ENCODE measurements around the gene INPP4B.

Gene INPP4B

DNA sequence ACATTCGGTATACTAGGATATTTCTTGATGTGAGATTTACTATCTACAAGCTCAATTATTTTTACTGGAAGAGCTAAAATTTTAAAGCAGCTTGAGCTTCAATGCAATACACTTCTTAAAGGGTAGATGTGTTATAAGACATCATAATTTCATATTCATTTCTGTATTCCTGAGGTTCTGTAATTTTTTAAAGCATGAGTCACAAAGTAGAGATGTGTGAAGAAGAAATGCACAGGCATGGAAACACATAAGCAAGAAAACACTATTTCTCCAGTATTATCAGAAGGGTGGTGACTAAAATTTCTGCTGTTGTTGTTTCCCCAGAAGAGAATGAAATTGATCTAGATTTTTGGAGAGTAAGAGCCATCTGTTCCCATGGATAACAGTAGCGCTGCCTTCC is 72.6 kb downstream of the INPP4B start:
- Histone ChIP-seq H3K4me3 (ENCODE audit: low read length) (no peak overlapping the region), H3K4me1 (ENCODE audit: control insufficient read depth, insufficient read depth, low read length) (no peaks in the 10 kb centered on the region), H3K27me3 (ENCODE audit: control insufficient read depth, insufficient read depth, low read length) (no peaks in the 10 kb centered on the region), H3K27ac (ENCODE audit: low read depth, low read length) (no peak overlapping the region), H3K36me3 (ENCODE audit: control insufficient read depth, insufficient read depth, low read length) (no peaks in the 10 kb centered on the region), H3K9ac (ENCODE audit: low read length) (no peak overlapping the region)

GRCh38 chr4:142762280-142762679 is 83.8 kb downstream of the INPP4B start:
- no peaks in the 10 kb centered on the region for H3K4me1 ChIP-seq (ENCODE audit: control insufficient read depth, insufficient read depth, low read length)
- no peaks in the 10 kb centered on the region for H3K36me3 ChIP-seq (ENCODE audit: control insufficient read depth, insufficient read depth, low read length)
- H3K27ac ChIP-seq (ENCODE audit: low read depth, low read length), result no peak overlapping the region
- no peak overlapping the region for H3K9ac ChIP-seq (ENCODE audit: low read length)
- H3K27me3 ChIP-seq (ENCODE audit: control insufficient read depth, insufficient read depth, low read length), result no peaks in the 10 kb centered on the region
- H3K4me3 ChIP-seq (ENCODE audit: low read length), result no peak overlapping the region

- no peak overlapping the region for H3K27ac ChIP-seq (ENCODE audit: low read depth, low read length)
- H3K4me3 ChIP-seq (ENCODE audit: low read length), result no peak overlapping the region
- no peak overlapping the region for H3K9ac ChIP-seq (ENCODE audit: low read length)
- H3K4me1 ChIP-seq (ENCODE audit: control insufficient read depth, insufficient read depth, low read length), result no peaks in the 10 kb centered on the region
- H3K36me3 ChIP-seq (ENCODE audit: control insufficient read depth, insufficient read depth, low read length), result no peaks in the 10 kb centered on the region
- no peaks in the 10 kb centered on the region for H3K27me3 ChIP-seq (ENCODE audit: control insufficient read depth, insufficient read depth, low read length)
Observed at GRCh38 chr4:142752202-142752786, 93.8 kb downstream of the INPP4B start.

DNA sequence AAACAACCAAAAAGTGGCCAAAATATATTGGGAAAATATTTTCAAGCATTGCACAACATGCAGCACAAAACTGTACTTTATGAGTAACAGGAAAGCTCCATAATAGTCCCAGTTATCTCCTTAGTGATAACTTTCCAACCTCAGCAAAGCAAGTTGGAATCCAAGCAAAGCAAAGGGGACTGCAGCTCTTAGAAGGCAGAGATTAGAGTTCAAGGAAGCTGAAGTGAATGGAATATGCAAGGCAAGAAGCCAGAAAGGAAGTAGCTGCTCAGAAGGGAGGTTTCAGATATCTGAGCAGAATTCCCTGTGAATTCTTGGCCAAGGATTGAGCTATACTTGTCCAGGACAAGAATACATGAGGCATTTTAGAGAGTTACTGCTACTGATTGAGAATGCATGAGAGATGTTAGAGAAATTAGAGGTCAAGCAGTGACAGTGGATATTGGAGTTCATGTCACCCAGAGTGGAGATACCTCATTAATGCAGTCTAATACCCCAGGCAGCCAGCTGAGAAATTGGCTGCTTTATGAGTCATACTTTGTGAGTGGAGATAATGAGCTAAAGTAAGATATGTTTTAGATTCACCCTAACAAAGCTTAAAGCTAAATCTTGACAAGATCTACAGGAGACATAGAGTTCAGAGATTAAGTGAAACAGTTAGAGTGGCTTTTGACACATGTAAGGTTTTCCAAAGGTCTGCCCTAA is 102.8 kb downstream of the INPP4B start:
- no peaks in the 10 kb centered on the region for H3K27me3 ChIP-seq (ENCODE audit: control insufficient read depth, insufficient read depth, low read length)
- no peak overlapping the region for H3K9ac ChIP-seq (ENCODE audit: low read length)
- H3K4me1 ChIP-seq (ENCODE audit: control insufficient read depth, insufficient read depth, low read length), result no peaks in the 10 kb centered on the region
- no peaks in the 10 kb centered on the region for H3K36me3 ChIP-seq (ENCODE audit: control insufficient read depth, insufficient read depth, low read length)
- H3K27ac ChIP-seq (ENCODE audit: low read depth, low read length), result no peak overlapping the region
- no peak overlapping the region for H3K4me3 ChIP-seq (ENCODE audit: low read length)

DNA sequence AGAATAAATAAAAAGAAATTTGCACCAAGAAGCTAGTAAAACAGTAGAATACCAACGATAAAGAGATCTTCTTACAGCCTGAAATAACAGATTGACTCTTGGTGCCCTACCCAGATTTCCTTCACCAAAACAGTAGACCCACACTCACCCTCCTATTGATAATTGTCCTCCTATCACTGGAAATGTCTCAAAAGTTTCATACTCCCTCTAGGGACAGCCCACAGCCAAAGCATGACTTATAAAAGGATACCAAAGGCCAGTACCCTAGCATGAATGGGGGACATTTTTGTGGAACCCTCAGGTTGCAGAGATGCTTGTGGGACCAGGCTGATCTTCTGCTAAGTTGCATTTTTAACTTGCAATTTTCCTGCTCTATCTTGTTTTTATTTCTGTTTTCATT is 104.1 kb downstream of the INPP4B start:
- no peaks in the 10 kb centered on the region for H3K36me3 ChIP-seq (ENCODE audit: control insufficient read depth, insufficient read depth, low read length)
- H3K4me1 ChIP-seq (ENCODE audit: control insufficient read depth, insufficient read depth, low read length), result no peaks in the 10 kb centered on the region
- H3K4me3 ChIP-seq (ENCODE audit: low read length), result no peak overlapping the region
- H3K27me3 ChIP-seq (ENCODE audit: control insufficient read depth, insufficient read depth, low read length), result no peaks in the 10 kb centered on the region
- no peak overlapping the region for H3K27ac ChIP-seq (ENCODE audit: low read depth, low read length)
- H3K9ac ChIP-seq (ENCODE audit: low read length), result no peak overlapping the region

DNA sequence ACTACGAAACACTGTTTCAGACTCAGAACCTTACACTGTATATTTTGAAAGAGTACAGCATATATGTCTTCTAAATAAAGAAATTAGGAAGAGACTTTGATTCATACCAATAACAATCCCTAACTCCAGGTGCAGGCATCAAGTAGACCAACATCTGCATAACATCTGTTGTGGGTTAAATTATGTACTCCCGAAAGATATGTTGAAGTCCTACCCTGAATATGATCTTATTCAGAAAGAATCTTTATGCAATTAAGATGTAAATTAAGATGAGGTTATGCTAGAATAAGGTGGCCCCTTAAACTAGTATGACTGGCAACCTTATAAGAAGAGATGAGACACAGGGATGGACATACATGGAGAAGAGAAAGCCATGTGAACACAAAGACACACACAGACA is 117.9 kb downstream of the INPP4B start:
- Histone ChIP-seq H3K4me3 (ENCODE audit: low read length) (no peak overlapping the region), H3K4me1 (ENCODE audit: control insufficient read depth, insufficient read depth, low read length) (no peaks in the 10 kb centered on the region), H3K27ac (ENCODE audit: low read depth, low read length) (no peak overlapping the region), H3K27me3 (ENCODE audit: control insufficient read depth, insufficient read depth, low read length) (no peaks in the 10 kb centered on the region), H3K9ac (ENCODE audit: low read length) (no peak overlapping the region), H3K36me3 (ENCODE audit: control insufficient read depth, insufficient read depth, low read length) (no peaks in the 10 kb centered on the region)

DNA sequence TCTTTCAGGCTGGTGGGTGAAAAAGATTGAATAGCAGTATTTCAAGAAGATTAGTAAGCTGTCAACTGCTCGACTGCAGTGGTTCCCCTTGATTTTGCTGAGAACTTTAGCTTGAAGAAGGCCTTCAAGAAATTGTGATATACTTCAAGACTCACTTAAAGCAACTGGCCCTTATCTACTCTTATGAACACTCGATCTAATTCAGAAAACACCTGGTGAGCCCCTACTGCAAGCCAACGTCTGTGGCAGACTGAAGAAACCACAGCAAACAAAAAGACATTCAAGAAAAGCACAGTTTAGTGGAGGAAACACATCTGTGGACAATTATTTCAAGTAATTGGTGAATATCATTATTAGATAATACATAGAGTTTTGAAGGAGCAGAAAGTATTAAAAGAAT is 119.0 kb downstream of the INPP4B start:
- no peaks in the 10 kb centered on the region for H3K27me3 ChIP-seq (ENCODE audit: control insufficient read depth, insufficient read depth, low read length)
- H3K9ac ChIP-seq (ENCODE audit: low read length), result no peak overlapping the region
- H3K27ac ChIP-seq (ENCODE audit: low read depth, low read length), result no peak overlapping the region
- no peaks in the 10 kb centered on the region for H3K36me3 ChIP-seq (ENCODE audit: control insufficient read depth, insufficient read depth, low read length)
- no peaks in the 10 kb centered on the region for H3K4me1 ChIP-seq (ENCODE audit: control insufficient read depth, insufficient read depth, low read length)
- no peak overlapping the region for H3K4me3 ChIP-seq (ENCODE audit: low read length)

GRCh38 chr4:142725886-142726285 is 120.2 kb downstream of the INPP4B start:
- no peak overlapping the region for H3K4me3 ChIP-seq (ENCODE audit: low read length)
- no peaks in the 10 kb centered on the region for H3K4me1 ChIP-seq (ENCODE audit: control insufficient read depth, insufficient read depth, low read length)
- H3K27ac ChIP-seq (ENCODE audit: low read depth, low read length), result no peak overlapping the region
- no peaks in the 10 kb centered on the region for H3K36me3 ChIP-seq (ENCODE audit: control insufficient read depth, insufficient read depth, low read length)
- no peaks in the 10 kb centered on the region for H3K27me3 ChIP-seq (ENCODE audit: control insufficient read depth, insufficient read depth, low read length)
- H3K9ac ChIP-seq (ENCODE audit: low read length), result no peak overlapping the region

DNA sequence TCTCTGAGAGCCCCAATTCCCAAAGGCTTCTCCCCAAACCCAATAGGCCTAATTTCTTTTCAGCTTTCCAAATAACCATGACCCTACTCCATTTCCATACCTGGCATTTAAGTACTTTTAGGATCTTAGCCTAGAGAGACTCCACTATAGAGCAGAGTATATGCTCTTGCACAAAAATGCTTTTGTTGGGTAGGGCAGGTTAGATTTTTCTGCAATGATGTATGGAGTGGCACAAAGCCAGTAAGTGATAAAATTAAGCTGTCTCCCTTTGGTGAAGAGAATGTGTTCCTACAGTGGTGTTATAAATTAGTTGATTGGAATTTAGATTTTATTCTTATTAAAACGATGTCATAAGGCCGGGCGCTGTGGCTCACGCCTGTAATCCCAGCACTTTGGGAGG is 124.9 kb downstream of the INPP4B start:
- no peak overlapping the region for H3K4me3 ChIP-seq (ENCODE audit: low read length)
- no peaks in the 10 kb centered on the region for H3K27me3 ChIP-seq (ENCODE audit: control insufficient read depth, insufficient read depth, low read length)
- H3K9ac ChIP-seq (ENCODE audit: low read length), result no peak overlapping the region
- H3K27ac ChIP-seq (ENCODE audit: low read depth, low read length), result no peak overlapping the region
- no peaks in the 10 kb centered on the region for H3K4me1 ChIP-seq (ENCODE audit: control insufficient read depth, insufficient read depth, low read length)
- no peaks in the 10 kb centered on the region for H3K36me3 ChIP-seq (ENCODE audit: control insufficient read depth, insufficient read depth, low read length)

DNA sequence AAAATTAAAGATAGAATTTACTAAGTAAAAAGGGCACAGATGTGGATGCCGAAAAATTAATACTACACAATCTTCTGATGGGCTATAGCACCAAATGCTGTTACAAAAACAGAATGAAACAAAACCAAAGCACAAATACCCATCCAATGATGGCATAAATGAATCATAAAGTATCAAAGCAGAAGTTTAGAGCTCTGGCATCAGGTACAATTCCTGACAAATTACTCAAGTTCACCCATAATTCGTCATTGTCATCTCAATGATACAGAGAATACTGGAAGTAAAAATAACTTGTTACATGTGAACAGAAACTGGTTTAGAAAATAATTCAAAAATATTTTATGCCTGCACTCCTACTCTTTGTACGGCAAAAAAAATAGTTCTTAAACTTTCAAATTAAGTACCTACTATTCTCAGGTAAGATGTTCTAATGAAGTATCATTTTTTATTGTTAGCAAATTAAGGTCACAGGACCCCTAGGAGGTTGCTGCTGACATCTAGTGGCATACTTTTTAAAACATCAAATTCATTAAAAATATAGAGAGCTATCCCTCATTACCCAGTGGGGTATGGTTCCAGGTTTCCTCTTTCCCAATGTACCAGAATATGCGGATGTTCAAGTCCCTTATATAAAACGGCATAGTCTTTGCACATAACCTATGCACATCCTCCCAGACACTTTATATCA is 126.1 kb downstream of the INPP4B start:
- no peak overlapping the region for H3K9ac ChIP-seq (ENCODE audit: low read length)
- H3K4me1 ChIP-seq (ENCODE audit: control insufficient read depth, insufficient read depth, low read length), result no peaks in the 10 kb centered on the region
- no peak overlapping the region for H3K4me3 ChIP-seq (ENCODE audit: low read length)
- H3K27ac ChIP-seq (ENCODE audit: low read depth, low read length), result no peak overlapping the region
- H3K36me3 ChIP-seq (ENCODE audit: control insufficient read depth, insufficient read depth, low read length), result no peaks in the 10 kb centered on the region
- H3K27me3 ChIP-seq (ENCODE audit: control insufficient read depth, insufficient read depth, low read length), result no peaks in the 10 kb centered on the region

DNA sequence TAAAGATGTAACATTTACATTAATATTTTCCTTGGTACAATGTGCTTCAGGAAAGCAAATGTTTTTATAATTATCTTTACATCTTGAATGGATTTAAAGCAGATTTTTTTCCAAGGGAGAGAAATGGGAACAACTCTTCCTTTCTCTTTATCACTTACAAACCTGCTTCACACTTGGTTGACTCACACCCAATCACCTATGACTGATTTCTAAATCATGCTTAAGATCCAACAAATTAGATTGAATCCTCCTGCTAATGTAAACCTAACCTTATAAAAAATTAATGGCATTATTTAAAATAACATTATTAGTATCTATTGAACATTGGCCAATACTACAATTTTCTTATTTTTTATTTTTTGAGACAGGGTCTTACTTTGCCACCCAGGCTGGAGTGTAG is 127.1 kb downstream of the INPP4B start:
- Histone ChIP-seq H3K36me3 (ENCODE audit: control insufficient read depth, insufficient read depth, low read length) (no peaks in the 10 kb centered on the region), H3K9ac (ENCODE audit: low read length) (no peak overlapping the region), H3K27ac (ENCODE audit: low read depth, low read length) (no peak overlapping the region), H3K4me1 (ENCODE audit: control insufficient read depth, insufficient read depth, low read length) (no peaks in the 10 kb centered on the region), H3K27me3 (ENCODE audit: control insufficient read depth, insufficient read depth, low read length) (no peaks in the 10 kb centered on the region), H3K4me3 (ENCODE audit: low read length) (no peak overlapping the region)

DNA sequence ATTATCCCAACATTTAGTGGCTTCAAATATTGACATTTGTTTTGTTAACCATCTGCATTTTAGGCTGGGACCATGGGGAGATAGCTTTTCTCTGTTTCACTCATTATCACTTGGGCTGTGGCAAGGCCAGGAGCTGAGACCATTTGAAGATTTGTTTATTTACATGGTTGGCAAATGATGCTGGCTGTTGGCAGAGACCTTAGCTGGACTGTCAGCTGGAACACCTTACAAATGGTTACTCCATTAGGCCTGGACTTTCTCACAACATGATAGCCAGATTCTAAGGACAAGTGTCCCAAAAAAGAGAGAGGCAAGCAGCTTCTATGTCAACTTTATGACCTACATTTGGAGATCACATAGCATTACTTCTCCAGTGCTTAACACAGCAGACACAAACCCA is 130.4 kb downstream of the INPP4B start:
- Histone ChIP-seq H3K27me3 (ENCODE audit: control insufficient read depth, insufficient read depth, low read length) (no peaks in the 10 kb centered on the region), H3K27ac (ENCODE audit: low read depth, low read length) (no peak overlapping the region), H3K36me3 (ENCODE audit: control insufficient read depth, insufficient read depth, low read length) (no peaks in the 10 kb centered on the region), H3K9ac (ENCODE audit: low read length) (no peak overlapping the region), H3K4me1 (ENCODE audit: control insufficient read depth, insufficient read depth, low read length) (no peaks in the 10 kb centered on the region), H3K4me3 (ENCODE audit: low read length) (no peak overlapping the region)
